IPS-18c (cell line): ENCODE results near the gene AP3S2.
"Not testable (repeated sequence)": the region's sequence is repeated elsewhere in the genome, so short reads cannot be mapped to it uniquely, and the experiment has no call there.

ENCODE experiments used
- H3K4me3 ChIP-seq: 2 replicates; pipeline ENCODE4 v1.7.0; 2013; ENCODE audit warnings: low read depth, mild to moderate bottlenecking, low read length, moderate library complexity; ENCODE audit not compliant: insufficient read depth
- H3K9me3 ChIP-seq: one replicate; pipeline ENCODE4 v1.6.1; 2013; ENCODE audit warnings: mild to moderate bottlenecking, low read length, moderate library complexity; ENCODE audit not compliant: control insufficient read depth, insufficient read depth

Gene AP3S2

GRCh38 chr15:89878323-89878722, 15.5 kb downstream of the AP3S2 start:
- no peaks in the 10 kb centered on the region for H3K9me3 ChIP-seq
- no peak overlapping the region for H3K4me3 ChIP-seq

DNA sequence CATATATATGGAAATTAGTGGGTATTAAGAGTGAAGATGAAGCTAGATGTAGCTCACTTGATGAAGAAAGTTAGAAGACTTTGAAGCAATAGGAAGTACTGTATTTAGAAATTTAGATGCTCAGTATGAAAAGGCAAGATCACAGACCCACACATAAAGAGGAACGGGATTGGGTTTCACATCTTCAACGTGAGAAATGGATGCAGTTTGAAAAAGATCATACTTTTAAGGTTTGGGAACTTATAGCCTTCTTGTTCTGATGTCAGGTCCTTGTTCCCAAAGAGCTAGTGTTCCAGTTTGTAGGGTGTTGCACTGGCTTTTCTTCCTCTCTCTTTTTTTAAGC, 16.7 kb downstream of the AP3S2 start:
- no peaks in the 10 kb centered on the region for H3K9me3 ChIP-seq
- H3K4me3 ChIP-seq, result no peak overlapping the region

DNA sequence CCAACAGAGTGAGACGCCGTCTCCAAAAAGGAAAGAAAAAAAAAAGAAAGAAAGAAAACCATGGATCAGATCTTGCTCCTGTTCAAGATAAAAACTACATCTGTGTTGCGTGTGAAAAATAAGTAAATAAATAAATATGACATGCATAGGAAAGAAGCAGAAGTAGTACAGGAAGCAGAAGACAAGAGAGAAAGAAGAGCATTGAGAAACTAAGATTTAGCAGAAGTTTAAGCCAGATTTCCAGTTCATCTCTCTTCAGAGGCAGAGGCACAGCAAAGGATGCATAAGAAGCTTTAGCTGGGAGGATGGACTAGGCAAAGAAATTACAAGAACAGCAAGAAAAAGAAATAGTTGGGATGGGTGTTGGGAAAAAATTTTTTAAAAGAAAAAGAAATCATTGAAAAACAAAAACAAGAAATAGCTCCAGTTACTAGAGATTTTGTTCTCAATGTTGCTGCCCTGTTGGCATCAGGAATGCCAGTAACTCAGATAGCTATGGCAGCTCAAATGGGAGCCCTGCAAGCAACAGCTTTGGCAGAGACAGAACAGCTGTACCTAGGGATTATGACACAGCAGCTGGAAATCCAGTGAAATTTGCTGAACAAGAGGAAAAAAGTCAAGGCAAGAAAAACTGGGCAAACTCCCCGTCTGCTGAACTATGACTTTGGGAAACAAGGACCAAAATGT, 17.3 kb downstream of the AP3S2 start:
- H3K4me3 ChIP-seq, result no peak overlapping the region
- H3K9me3 ChIP-seq, result no peaks in the 10 kb centered on the region

DNA sequence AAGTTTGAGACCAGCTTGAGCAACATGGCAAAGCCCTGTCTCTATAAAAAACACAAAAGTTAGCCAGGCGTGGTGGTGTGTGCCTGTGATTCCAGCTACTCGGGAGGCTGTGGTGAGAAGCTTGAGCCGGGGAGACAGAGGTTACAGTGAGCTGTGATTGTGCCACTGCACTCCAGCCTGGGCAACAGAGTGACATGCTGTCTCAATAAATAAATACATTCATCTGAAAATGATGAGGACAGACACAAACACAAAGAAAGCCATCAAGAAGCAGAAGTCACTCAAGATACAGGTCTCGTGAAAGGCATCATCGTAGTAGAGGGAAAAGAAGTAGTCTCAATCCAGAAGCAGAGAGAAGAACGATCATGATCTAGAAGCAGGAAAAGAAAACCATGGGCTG, 18.1 kb downstream of the AP3S2 start:
- Histone ChIP-seq H3K4me3 (no peak overlapping the region), H3K9me3 (no peaks in the 10 kb centered on the region)

GRCh38 chr15:89874926-89875564, 18.7 kb downstream of the AP3S2 start:
- Histone ChIP-seq H3K9me3 (no peaks in the 10 kb centered on the region), H3K4me3 (no peak overlapping the region)

DNA sequence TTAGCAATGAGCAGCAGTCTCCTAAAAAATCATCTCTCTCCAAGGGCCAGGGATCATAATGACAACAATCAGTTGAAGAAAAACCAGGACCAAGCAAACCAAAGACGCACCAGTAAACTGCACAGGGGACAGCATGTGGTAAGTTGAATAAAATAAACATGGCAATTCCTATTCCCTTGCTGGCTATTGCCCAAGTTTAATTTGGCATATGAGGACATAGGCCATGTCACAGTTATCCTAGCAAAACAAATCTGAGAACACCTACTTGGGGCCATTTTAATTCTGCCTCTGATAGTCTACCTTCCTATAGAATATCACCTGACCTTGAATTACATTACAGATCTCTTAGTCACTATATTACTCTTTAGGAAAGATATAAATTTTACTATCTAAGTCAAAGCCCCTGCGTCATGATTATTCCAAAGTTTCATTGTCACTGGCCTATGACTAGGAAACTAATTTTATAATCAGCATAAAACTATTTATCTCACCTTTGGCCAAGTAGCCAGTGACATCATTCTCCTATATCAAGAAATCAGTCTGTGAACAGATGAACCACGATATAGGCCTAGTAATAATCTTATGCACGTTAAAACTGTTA, 23.0 kb downstream of the AP3S2 start:
- H3K4me3 ChIP-seq, result no peak overlapping the region
- H3K9me3 ChIP-seq, result no peaks in the 10 kb centered on the region

GRCh38 chr15:89870006-89870405, 23.8 kb downstream of the AP3S2 start:
- Histone ChIP-seq H3K9me3 (no peaks in the 10 kb centered on the region), H3K4me3 (no peak overlapping the region)

DNA sequence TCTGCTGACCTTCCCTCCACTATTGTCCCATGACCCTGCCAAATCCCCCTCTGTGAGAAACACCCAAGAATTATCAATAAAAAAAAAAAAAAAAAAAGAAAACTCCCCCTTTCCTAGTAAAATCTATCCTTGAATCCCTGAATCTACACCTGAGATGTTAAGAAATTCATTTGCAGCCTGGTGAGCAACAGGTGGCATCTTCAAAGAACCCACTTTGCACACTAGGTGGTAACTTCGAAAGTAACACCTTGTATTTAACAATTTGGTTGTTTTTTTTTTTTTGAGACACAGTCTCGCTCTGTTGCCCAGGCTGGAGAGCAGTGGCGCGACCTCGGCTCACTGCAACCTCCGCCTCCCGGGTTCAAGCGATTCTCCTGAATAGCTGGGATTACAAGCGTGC, 24.3 kb downstream of the AP3S2 start:
- H3K4me3 ChIP-seq, result not testable (repeated sequence)

GRCh38 chr15:89864958-89865739, 28.6 kb downstream of the AP3S2 start:
- no peak overlapping the region for H3K4me3 ChIP-seq
- H3K9me3 ChIP-seq, result no peaks in the 10 kb centered on the region

More for the DNA sequence above, 24.3 kb downstream of the AP3S2 start:
- H3K9me3 ChIP-seq, result not testable (repeated sequence)

GRCh38 chr15:89863918-89864317, 29.9 kb downstream of the AP3S2 start:
- no peaks in the 10 kb centered on the region for H3K9me3 ChIP-seq
- H3K4me3 ChIP-seq, result no peak overlapping the region

DNA sequence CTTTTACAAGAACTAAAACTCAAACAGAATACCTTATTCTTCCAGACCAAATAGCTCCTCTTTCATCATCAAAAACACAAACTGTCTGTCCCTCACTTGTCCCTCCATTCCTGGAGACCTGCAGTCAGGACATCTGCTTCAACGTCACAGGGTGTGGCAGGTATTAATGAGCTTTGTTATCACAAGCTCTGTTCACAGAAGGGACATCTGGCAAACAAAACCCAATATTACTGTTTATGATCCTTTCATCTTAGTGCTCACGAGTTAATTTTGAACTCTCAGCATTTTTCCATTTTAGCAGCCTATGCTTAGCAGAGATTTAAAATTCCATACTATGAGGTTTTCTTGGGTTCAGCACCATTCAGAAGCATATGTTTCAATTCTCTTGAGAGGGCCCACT, 32.9 kb downstream of the AP3S2 start:
- Histone ChIP-seq H3K4me3 (no peak overlapping the region), H3K9me3 (no peaks in the 10 kb centered on the region)

DNA sequence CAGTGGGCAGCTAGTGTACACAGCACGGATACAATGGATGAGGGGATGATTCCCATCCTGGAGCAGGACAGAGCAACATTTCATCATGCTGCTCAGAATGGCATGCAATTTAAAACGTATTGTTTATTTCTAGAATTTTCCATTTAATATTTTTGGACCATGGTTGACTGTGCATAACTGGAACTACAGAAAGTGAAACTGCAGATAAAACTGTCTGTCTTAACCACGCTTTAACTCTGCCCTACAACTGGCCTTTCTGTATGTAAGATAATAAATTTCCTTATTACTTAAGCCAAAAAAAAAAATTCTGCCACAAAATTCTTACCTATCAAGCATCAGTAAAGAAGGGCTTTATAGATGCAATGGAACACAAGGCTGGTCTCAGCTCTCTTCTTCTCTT, 33.4 kb downstream of the AP3S2 start:
- H3K9me3 ChIP-seq, result no peaks in the 10 kb centered on the region
- no peak overlapping the region for H3K4me3 ChIP-seq

DNA sequence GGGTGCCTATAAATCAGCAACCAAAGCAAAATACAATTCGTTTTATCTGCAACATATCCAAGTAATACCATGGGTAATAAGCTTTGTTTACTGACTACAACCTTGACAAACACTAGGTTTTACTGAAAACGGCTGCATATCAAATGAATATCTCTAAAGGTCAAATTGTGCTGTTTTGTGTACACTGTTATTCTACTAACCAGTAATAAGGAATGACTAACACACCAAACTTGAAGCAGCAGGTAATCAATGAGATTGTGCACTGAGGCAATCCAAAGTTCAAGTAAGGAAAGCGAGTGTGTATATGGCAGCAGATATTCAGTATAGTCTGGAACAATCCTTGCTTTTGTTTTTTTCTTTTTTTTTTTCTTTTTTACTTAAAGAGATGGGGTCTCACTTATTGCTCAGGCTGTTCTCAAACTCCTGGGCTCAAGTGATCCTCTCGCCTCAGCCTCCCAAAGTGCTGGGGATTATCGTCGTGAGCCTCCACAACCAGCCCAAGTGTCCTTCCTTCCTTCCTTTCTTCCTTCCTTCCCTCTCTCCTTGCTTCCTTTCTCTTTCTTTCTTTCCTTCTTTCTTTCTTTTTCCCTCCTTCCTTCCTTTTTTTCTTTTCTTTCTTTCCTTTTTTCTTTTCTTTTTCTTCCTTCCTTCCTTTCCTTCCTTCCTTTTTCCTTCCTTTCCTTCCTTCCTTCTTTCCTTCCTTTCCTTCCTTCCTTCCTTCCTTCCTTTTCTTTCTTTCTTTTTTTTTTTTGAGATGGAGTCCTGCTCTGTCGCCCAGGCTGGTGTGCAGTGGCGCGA, 34.9 kb downstream of the AP3S2 start:
- H3K9me3 ChIP-seq, result no peaks in the 10 kb centered on the region
- no peak overlapping the region for H3K4me3 ChIP-seq

DNA sequence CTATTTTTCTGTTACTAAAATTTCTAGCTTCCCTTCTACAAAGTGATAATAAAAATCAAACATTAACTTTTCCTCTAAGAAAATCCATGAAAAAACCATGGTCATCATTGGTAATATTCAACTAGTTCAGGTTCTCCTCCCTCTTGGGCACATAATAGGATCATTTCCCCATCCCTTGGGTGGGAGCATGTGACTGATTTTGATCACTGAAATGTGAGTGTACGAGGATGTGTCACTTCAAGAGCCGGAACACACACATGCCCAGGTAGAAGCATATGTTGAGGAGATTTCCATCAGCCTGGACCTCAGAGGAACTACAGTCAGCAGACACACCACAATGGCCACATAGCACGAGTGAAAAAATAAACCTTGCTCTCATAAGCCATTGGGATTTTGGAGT, 36.1 kb downstream of the AP3S2 start:
- Histone ChIP-seq H3K4me3 (no peak overlapping the region), H3K9me3 (no peaks in the 10 kb centered on the region)

DNA sequence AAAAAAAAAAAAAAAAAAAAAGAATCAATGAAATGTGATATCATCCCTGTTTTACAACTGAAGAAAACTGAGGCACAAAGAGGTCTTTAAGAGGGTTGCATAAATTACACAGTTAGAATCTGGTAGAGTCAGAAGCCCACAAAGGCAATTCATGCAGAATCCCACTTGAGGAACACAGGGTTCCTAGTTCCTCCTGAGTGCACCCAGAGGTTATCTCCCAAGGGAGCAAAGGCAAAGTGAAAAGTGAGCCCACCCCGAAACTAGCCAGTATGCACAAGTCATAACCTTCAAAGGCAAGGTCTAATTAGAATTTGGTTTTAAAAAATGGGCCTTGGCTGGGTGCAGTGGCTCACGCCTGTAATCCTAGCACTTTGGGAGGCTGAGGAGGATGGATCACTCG, 37.8 kb downstream of the AP3S2 start:
- Histone ChIP-seq H3K9me3 (no peaks in the 10 kb centered on the region), H3K4me3 (no peak overlapping the region)

DNA sequence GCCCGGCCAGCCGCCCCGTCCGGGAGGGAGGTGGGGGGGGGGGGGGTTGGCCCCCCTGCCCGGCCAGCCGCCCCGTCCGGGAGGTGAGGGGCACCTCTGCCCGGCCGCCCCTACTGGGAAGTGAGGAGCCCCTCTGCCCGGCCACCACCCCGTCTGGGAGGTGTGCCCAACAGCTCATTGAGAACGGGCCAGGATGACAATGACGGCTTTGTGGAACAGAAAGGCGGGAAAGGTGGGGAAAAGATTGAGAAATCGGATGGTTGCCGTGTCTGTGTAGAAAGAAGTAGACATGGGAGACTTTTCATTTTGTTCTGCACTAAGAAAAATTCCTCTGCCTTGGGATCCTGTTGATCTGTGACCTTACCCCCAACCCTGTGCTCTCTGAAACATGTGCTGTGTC, 38.9 kb downstream of the AP3S2 start:
- H3K4me3 ChIP-seq, H3K9me3 ChIP-seq: not testable (repeated sequence)

- H3K4me3 ChIP-seq, result no peak overlapping the region
- H3K9me3 ChIP-seq, result no peaks in the 10 kb centered on the region
Observed at GRCh38 chr15:89852342-89852995, 41.3 kb downstream of the AP3S2 start.
